Islet of Langerhans (tissue), 1 donor: ENCODE measurements around the gene NKX1-1.
"Not testable (repeated sequence)": the region's sequence is repeated elsewhere in the genome, so short reads cannot be mapped to it uniquely, and the experiment has no call there.

Source experiments
- FAIRE-seq: peaks from one replicate; lab custom pipeline; 2011; peaks lifted over from hg19 to GRCh38; lab: Jason Lieb, UNC

Gene NKX1-1

DNA sequence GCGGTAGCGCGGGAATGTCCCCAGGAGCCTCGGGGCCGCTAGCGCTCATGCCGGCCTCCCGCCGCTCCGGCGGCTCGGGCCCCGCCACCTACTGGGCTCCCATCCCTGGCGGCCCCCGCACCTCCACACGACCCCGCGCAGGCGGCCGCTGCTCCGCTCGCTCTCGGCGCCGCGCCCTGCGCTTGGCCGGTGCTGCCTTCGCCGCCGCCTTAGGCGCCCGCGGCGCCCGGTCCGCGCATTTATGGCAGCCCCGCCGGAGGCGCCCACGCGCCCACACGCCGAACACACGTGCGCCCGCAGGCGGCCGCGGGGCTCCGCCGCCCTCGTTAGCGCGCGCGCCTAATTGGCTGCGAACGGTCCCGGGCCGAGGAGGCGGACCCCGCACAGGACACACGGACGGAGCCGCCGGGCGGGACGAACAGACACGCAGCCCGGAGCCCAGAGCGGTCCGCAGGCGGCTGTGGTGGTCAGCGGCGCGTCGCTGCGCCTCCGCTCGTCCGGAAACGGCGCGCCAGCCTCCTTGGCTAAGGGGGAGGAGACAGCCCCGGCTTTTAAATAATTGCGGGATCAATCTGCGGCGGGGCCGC lies at the start of gene NKX1-1:
Gene NKX1-1 (minus strand): TSS at position 49 of the 587 bp plus-strand sequence. CDS start 0 bp downstream, at position 49.
- FAIRE-seq = no peak

DNA sequence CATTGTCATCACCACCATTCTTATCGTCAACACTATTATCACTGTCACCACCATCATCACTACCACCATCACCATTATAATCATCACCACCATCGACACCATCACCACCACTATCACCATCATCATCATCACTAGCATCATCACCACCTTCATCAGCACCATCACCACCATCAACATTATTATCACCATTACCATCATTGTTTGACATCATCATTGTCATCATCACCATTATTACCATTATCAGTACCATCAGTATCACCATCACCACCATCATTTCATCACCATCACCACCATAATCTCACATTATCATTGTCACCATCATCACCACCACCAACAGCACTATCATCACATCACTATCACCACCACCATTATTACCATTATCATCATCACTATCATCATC lies 47.5 kb upstream of the NKX1-1 start:
- no peak for FAIRE-seq

GRCh38 chr4:1452431-1453051 lies 46.3 kb upstream of the NKX1-1 start:
- no peak for FAIRE-seq

- FAIRE-seq = no peak
Observed at GRCh38 chr4:1451752-1452122, 45.5 kb upstream of the NKX1-1 start.

GRCh38 chr4:1451106-1451751 lies 45.0 kb upstream of the NKX1-1 start:
- FAIRE-seq = no peak

DNA sequence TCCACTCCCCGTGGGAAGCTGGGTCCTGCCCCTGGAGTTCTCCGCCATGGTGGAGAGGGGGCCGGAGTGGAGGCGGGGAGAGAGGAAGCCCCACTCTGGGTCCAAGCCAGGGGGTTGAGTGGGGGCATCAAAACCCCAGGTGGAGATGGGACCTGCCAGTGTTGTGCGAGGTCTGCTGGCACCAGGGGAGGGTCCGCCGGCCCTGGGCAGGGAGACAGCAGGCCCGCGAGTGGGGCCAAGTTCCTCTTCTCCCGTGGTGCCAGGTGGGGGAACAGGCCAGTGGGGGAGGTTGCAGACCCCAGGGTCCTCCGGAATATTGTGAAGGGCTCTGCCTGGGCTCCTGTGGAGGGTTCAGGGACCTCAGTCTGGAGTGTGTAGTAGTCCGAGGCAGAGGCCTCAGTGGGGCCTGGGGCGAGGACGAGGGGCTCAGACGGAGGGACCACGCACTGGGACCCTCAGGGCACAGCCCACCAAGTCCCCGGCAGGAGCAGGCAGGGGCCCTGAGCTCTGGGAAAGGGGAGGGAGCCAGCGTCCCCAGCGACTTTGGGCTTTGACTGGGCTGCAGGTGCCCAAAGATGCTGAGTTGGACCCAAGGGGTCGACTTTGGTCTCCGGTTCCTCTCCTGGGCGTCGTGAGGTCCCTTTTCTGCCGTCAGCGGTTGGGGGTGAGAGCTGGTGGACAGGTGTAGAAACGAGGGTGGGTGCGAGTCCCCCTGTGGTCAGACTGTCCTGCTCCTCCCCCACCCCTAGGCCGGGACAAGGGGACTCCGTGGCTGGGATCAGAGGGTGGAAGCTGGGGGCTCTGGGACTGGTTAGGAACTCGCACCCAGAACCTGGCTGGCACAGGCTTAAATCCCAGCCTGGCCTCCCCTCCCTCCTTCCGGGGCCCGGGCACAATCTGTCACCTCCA lies 43.8 kb upstream of the NKX1-1 start:
- FAIRE-seq = no peak

GRCh38 chr4:1449475-1449832 lies 43.2 kb upstream of the NKX1-1 start:
- FAIRE-seq = no peak

DNA sequence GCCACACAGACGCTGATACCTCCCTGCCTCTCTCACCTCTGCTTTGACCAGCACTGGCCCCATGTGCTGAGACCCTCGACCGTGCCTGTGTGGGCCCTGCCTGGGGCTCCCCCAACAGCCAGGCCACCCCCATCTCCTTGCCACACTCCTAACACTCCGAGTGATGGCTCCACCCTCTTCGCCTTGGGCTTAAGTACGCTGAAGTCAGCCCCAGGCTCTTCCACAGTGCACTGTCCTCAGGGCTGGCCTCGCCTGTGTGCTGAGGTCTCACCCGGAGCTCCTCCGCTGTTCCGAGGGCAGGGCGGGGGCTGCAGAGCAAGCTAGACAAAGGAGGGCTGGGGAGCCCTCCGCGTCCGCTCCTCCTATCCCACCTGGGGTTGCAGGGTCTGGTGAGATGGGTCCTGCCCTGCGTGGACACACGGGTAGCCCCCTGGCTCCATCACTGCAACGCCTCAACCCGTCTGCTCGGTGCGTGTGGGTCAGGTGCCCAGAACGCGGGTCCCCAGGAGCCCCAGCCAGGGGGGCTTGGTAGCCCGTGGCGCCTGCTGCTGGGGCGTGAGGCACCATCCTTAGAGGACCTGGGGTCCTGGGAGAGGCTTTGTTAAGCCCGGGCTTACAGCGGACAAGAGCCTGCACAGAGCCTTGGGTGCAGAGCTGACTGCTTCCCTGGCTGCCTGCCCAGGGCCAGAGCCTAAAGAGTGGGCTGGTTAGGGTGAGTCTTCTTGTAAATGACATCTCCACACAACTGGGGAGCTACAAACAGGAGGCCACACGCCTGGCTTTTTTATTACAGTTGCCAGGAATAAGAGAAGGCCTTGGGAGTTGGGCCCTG lies 42.6 kb upstream of the NKX1-1 start:
- no peak for FAIRE-seq

- FAIRE-seq = no peak
Observed at GRCh38 chr4:1447676-1448588, 41.7 kb upstream of the NKX1-1 start.

- no peak for FAIRE-seq
Observed at GRCh38 chr4:1446502-1447386, 40.5 kb upstream of the NKX1-1 start.

DNA sequence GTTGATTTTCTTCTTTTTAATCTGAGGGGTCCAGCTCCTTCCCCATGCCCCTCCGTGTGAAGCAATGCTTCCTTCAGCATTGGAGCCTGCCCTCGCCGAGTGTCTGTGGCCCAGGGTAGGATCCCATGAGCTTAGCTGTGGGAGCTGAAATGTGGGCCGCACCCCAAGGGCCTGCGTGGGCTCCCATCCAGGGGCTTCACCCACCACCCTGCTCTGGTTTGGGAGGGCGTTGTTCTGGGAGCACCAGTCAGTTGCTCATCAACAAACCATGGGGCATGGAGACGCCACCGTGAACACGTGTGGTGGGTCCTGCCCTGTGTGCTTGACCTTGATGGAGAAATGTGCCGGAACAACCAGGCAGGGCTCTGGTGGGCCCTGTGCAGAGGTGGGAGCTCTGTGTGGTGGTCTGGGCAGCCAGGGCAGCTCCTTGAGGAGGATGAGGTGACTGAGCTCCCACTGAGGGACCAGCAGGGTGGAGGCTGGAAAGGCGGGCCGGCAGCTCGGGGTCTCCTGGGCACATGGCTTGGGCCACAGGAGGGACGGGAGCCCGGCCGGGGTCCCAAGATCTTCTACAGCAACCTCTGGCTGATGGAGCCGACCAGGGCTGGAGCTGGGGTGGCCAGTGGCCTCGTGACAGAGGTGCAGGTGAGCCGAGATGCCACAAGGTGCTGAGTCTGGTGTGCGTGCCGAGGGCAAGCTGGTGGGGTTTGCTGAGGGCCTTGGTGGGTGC lies 39.6 kb upstream of the NKX1-1 start:
- FAIRE-seq = no peak

GRCh38 chr4:1443688-1444172 lies 37.5 kb upstream of the NKX1-1 start:
- FAIRE-seq = not testable (repeated sequence)

DNA sequence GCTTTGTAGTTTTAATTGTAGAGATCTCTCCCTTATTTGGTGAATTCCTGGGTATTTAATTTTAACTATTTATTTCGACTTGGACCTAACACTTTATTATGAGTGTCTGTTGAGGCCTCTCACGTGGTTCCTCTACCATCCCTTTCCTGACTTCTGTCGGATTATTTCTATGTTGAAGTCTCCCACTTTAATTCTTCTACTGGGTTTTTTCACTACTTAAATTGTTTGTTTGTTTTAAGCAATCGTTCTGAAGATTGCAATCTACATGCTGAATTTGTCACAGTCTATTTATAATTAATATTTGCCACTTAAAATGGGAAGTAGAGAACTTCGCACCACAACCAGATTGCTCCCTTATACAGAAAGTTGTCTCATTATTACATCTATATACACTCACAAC lies 20.8 kb upstream of the NKX1-1 start:
- no peak for FAIRE-seq

- FAIRE-seq = no peak
Observed at GRCh38 chr4:1421657-1422056, 15.4 kb upstream of the NKX1-1 start.

DNA sequence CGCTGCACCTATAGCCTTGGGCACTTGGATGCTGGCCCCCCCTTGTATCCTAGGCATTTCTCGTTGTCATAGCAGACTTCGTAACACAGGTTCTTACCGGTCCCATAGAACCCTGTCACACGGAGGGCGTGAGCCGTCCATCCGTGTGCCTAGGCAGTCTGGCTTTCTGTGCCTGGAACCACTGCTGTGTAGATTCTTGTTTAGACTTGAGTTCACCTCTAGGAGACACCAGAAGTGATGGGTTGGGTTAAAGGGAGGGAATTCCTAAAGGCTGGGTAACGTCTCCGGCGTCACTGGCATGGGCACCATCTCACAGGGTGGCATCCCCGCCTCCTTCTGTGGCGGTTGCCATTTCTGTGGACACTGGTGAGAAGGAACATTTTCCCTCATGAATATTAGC lies 13.5 kb upstream of the NKX1-1 start:
- no peak for FAIRE-seq

DNA sequence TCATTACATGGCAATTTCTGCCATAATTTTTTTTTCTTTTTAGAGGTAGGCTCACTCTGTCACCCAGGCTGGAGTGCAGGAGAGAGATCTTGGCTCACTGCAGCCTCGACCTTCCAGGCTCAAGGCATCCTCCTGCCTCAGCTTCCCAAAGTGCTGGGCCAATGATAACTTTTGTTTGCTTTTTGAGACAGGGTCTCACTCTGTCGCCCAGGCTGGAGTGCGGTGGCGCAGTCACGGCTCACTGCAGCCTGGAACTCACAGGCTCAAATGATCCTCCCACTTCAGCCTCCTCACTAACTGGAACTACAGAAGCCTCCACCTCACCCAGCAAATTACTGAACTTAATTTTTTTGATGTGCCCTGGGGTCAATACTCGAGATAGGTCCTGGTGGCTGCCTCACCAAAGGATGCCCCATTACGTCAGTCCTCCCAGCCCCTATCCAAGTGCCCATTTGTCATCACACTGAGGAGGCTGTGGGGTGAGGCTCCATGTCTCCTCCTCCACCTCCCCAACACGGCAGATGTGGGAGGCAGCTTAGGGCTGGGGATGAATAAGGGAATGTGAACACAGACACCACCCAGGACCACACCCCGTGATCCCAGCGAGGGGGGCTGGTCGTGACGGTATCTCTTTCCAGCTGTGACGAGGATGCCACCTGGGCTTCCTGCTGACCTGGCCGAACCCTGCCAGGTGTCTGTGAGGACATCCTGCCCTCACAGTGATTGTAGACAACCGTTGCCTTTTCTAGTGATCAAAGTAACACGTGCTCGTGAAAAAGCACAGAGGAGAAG lies 12.4 kb upstream of the NKX1-1 start:
- no peak for FAIRE-seq

DNA sequence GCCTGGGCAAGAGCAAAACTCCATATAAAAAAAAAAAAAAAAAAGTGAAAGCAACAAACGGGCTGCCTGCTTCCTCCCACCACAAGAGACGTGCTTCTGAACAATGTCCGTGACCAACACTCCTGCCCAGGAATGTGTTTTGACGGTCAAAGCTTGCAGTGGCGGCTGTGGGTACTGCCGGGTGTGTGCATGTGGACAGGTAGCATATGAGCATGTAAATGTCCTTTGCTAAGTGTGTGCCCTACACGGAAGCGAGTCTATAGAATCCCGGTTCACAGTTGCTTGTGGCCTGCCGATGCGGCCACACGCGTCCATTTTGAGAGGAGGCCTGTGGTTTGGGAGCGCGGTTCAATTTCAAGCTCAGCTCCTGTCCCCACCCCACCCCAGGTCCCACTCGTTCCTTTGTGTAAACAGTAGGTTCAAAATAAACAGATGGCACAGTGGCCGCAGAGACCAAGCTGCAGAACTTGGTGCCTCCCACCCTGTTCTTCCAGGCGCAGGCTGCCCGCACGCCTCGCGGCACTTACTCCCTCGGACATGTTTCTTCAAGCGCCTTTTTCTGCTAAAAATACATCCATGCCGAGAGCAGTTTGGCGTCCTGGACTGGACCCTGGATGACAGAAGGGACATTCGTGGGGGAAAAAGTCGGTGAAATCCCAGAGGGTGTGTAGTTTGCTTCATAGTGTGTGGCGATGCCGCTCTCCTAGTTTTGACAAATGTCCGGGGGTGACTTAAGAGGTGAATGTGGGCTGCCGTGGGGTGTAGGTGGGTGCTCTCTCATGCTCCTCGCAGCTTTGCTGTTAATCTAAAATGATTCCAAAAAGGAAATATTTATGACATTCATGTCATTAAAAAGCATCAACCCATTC lies 11.5 kb upstream of the NKX1-1 start:
- FAIRE-seq = no peak
